ENCODE measurements around the gene FAM118B. TPM values are rescaled to one million over a fixed set of nuclear protein-coding genes. Genes with fewer than 3 reads are reported as not detected.

FAM118B gene
- total and polyA plus RNA-seq, 2 of the 4 experiments (the other 2 are of a cell fraction): 20.0 to 27.2 TPM

GRCh38 chr11:126257144-126257543 is 45.6 kb downstream of the FAM118B start:
- Histone ChIP-seq H3K9me3 (ENCODE audit: control insufficient read depth, insufficient read depth, low read length) (no peaks in the 10 kb centered on the region), H3K9ac (ENCODE audit: low read depth, low read length) (no peak overlapping the region), H4K5ac (ENCODE audit: low read depth, low read length) (no peak overlapping the region), H2BK120ac (ENCODE audit: low read depth, low read length) (no peak overlapping the region), H2BK5ac (ENCODE audit: low read depth, low read length, poor library complexity, severe bottlenecking) (no peak overlapping the region), H4K91ac (ENCODE audit: insufficient read depth, low read depth, low read length) (no peak overlapping the region), H3K14ac (replicated peaks; ENCODE audit: low read depth, low read length) (no peak overlapping the region), H3K23ac (ENCODE audit: low read depth, low read length) (no peak overlapping the region), H3K36me3 (ENCODE audit: control insufficient read depth, insufficient read depth, low read length) (peaks cover 18% of the 10 kb centered on the region), H3K27ac (ENCODE audit: insufficient read depth, low read length) (no peak overlapping the region), H2AK9ac (replicated peaks; ENCODE audit: low read depth, low read length, poor library complexity) (no peak overlapping the region), H4K8ac (ENCODE audit: low read depth in 2 of 2, low read length in 2 of 2) (no peak overlapping the region), H3K4me3 (ENCODE audit: insufficient read depth, low read depth, low read length) (no peak overlapping the region), H3K56ac (ENCODE audit: extremely low read depth, insufficient read depth, low read length) (no peak overlapping the region), H2BK20ac (ENCODE audit: low read depth, low read length) (no peak overlapping the region), H2BK15ac (ENCODE audit: low read depth, low read length) (no peak overlapping the region), H3K9me1 (ENCODE audit: insufficient read depth, low read length) (peaks cover 14% of the 10 kb centered on the region), H3K27me3 (ENCODE audit: control insufficient read depth, insufficient read depth, low read length) (no peaks in the 10 kb centered on the region), H3K18ac (ENCODE audit: low read depth, low read length) (no peak overlapping the region), H3K79me1 (ENCODE audit: low read depth in 1 of 2, low read length in 2 of 2) (peaks cover 0 to 16% of the 10 kb centered on the region in 2 experiments; a peak in 3 of 4 replicates), H2AK5ac (ENCODE audit: low read depth, low read length) (no peak overlapping the region), H3K4ac (ENCODE audit: low read depth, low read length) (no peak overlapping the region), H2AFZ (replicated peaks; ENCODE audit: low read length, poor library complexity) (no peak overlapping the region), H3K4me1 (ENCODE audit: control insufficient read depth, insufficient read depth, low read length) (peaks cover 3% of the 10 kb centered on the region), H4K20me1 (ENCODE audit: insufficient read depth, low read length) (peaks cover 7% of the 10 kb centered on the region), H3K4me2 (ENCODE audit: low read depth, low read length) (no peak overlapping the region)
- no TSS peak for BruUV-seq (replicated peaks)
- peak; percentile 93 for TF ChIP-seq CEBPB (IDR thresholded peaks at IDR 0.05; ENCODE audit: low read depth, low read length)
- no peak for TF ChIP-seq FOS (IDR thresholded peaks at IDR 0.05; ENCODE audit: low read depth, low read length)
- ChIA-PET POLR2A (ENCODE audit: unreplicated experiment) (no interaction called here), CTCF (no interaction called here)
- intact Hi-C loops (cut with micrococcal nuclease): loop anchor here (5.0 kb wide), 1 partner anchor 45 kb away; the partner anchor contains the start of genes FAM118B and RPUSD4
- dilution Hi-C loops (cut with HindIII; ENCODE audit: low sequenced_read_pairs, unreplicated experiment): no loop called here
- ATAC-seq (ENCODE audit: low read depth): no peak
- no peak for DNase-seq
- WGBS, 2 experiments (ENCODE audit: extremely low coverage in 2 of 2, insufficient read length in 1 of 2): no CpG with 5 or more reads among the region's 2 CpGs
- in situ Hi-C loops (cut with MboI; ENCODE audit: low sequenced_read_pairs): no loop called here
